HG03196 (cell line): Measurements from ENCODE around the gene MAT2B.
A peak's percentile ranks its signal among the peaks of the same experiment; 100 is the strongest.
"Not testable (repeated sequence)": the region's sequence is repeated elsewhere in the genome, so short reads cannot be mapped to it uniquely, and the experiment has no call there.

Experiments
- ATAC-seq: cut with Tn5 transposase; IDR thresholded peaks from one replicate; pipeline ENCODE4 v1.9.1; 2021; ENCODE audit not compliant: unreplicated experiment

MAT2B gene

DNA sequence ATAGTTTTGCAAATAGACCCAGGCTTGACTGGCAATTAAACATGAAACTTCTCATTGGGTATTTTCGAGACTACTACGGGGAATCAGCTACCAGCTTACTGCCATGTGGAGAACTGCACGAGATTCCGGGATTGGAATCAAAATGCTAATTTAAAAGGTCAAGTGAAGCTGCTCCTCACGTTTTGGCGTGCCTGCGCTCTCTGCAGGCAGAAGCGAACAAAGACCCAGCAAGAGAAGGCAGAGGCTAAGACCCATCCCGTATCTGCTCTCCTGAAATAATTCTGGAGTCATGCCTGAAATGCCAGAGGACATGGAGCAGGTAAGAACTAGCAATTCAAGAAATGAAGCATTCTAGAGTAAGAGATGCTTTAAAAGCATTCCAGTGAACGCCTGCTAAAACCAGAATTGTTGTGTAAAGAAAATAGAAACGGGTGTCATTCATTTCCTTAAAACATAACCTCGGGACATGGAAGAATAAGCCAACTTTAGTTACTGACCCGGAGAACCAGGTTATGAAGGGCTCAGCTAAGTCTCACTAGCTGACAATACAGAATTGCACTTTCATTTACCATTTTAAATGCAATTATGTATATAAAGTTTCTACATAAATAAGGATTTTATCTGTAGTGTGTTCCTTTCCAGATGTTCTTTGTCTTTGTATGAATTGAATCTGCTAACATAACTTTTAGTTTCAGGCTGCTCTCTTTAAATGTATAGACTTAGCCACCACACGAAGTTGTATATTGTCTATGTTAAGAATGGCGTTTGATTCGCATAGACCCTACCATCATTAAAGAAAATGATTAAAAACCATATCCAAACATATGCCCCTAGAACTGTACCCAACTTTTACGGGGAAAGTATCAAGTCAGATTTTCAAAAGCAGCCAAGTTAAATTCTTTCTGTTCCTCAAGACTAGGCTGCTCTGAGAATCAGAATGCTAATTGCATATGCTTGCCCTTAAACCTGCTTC lies 2.0 kb upstream of the MAT2B start:
- peak; percentile 13 for ATAC-seq

DNA sequence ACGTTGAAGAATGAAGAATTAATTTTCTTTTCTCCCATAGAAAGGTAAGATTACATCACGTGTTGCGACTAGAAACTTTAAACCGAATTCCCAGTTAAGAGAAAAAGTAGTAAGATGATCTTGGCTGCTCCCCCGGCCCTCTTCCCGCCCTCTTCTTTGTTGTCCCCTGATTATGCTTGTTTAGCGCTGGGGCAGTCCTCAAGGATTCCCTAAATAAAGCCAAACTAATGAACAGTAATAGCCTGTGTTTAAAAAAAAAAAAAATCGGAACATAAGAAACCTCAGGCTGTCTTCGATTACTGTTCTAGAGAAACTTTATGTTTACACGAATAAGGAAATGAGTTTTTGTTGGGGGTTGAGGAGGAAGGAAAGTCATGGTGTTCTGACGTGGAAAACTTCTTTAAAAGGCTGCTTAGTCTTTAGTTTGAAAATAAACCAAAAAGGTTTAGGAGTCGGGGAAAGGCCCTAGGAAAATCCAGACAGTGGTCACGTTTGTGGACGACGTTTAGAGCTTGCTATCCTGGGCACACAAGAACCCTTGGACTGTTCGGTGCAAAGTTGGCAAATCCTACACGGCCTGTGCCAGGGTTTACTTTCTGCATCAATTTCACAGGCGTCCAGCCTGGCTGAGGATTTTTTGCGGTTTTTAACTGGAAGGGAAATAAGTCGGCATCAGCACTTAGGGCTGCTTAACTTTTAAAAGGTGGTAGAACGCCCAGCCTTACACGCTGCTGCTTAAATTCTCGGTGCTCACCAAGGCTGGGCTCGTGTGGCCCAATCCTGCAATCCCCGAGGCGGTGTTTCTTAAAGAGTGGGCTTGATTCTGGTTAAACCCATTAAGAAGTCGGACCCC lies 1.1 kb upstream of the MAT2B start:
- ATAC-seq = no peak

DNA sequence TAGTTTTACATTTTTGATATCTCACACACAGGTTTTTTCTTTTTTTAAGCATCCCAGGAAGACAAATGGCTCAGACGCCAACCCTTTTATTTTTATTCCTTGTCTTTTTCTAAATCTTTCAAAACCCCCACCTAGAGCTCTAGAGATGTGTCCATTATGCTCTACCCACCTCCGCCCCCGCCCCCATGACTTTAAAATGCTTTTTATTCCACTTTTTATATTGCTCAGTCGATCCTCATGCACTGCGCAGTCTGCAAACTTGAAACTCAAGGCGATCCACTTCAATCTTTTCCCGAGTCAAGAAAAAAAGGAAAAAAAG lies 411 bp upstream of the MAT2B start:
- ATAC-seq = peak; percentile 3

DNA sequence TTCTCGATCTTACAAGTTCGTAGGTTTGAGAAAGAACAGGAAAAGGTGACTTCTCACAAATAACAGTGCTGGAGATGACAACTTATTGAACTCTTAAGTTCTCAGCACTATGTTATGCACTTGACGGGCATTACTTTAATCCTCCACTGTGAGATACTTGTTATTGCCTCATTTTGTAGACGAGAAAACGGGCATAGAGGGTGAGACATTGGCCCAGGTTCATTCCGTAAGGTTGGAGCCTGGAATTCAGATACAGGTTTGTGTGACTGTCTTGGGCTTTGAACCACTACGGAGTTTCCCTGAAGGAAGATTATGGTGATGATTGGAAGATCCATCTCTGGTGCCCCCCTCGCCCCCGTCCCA lies 657 bp downstream of the MAT2B start:
- ATAC-seq = peak; percentile 4

DNA sequence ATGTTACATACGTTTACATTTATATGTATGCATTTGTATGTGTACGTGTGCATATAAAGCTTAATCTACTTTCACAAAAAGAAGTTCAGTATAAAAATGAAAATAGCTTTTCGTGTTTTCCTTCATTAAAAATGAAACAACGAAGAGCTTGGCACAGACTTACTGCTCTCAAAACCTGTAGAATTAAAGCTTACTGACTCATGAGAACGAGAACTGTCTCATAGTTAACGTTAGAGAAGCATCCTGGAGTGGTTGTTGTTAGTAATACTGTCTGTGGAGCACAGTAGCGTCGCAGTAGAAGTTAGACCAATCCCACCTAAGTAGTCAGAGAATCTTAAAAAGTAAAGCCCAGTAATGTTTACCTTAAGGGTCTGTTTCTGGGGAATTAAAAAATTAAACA lies 1.3 kb downstream of the MAT2B start:
- no peak for ATAC-seq

DNA sequence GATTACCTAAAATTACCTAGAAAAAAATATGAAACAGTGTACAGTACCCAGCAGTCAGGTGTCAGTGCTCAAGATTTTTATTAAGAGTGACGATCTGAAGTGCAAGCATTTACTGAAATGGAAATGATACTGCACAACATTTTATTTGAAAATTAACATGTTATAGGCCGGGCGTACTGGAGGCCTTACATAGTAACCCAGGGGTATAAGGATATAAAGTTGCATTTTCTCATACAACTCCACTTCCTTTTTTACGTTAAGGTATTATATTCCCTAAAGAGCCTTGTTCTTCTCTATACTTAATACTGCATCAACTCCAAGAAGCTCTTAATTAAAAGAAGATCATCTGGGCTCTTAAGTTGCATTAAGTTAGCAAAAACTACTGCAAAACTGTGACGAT lies 3.3 kb downstream of the MAT2B start:
- no peak for ATAC-seq

DNA sequence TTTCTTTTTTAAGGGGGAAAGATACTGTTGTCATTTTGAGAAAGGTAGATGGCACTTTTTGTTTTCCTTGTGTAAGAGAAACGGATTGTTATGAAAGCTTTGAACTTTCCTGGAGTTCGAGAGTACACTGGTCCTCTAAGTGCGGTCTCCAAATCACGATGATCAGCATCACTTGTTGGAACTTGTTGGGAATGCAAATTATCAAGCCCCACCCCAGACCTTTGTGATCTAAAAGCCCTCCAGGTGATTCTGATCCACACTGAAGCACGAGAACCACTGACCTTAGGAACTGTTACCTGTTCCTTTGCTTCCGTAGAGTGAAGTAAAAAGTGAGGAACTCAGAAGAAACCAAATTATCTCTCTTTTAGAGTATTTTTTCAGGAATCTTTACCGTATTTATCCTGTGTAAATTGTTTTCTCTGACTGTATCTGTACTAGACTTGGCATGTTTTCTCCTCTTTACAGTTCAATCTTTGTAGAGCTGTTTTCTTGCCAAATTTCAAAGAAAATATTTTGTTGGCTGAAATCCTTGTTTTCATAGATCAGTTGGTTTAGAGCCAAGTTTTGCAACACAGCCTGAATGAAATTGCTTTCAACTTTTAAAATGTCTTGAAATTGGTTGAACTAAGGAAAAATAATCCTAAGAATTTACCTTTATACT lies 4.0 kb downstream of the MAT2B start:
- no peak for ATAC-seq

DNA sequence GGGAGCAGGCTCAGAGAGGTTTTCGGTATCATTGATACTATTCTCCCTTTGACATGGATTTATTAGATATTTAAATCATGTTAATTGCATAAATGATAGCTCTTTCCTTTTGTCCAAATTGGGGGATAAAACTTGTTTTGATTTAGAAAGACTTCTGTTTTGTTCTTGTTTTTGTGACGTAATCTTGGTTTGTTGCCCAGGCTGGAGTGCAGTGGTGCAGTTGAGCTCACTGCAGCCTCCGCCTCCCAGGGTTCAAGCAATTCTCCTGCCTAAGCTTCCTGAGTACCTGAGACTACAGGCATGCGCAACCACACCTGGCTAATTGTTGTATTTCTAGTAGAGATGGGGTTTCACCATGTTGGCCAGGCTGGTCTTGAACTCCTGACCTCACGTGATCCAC lies 7.1 kb downstream of the MAT2B start:
- no peak for ATAC-seq

DNA sequence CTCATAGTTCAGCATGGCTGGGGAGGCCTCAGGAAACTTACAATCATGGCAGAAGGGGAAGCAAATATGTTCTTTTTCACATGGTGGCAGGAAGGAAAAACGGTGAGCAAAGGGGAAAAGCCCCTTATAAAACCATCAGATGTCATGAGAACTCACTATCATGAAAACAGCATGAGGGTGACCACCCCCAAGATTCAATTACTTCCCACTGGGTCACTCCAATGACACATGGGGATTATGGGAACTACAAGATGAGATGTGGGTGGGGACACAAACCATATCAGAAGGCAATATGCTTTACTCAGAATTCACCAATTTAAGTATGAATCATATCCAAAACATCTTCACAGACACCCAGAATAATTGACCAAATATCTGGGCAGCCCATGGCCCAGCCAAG lies 19.7 kb downstream of the MAT2B start:
- no peak for ATAC-seq

DNA sequence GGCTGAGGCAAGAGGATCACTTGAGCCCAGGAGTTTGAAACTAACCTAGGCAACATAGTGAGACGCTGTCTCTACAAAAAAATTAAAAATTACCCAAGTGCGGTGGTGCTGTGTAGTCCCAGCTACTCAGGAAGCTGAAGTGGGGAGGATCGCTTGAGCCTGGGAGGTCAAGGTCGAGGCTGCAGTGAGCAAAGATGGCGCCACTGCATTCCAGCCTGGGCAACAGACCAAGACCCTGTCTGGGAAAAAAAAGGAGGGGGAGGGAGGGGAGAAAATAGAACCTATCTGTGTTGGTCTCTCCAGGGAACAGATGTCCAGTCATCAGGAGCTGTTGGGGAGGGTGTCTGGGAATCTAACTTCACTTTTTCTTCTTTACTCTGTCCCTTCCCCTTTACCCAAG lies 24.3 kb downstream of the MAT2B start:
- no peak for ATAC-seq

DNA sequence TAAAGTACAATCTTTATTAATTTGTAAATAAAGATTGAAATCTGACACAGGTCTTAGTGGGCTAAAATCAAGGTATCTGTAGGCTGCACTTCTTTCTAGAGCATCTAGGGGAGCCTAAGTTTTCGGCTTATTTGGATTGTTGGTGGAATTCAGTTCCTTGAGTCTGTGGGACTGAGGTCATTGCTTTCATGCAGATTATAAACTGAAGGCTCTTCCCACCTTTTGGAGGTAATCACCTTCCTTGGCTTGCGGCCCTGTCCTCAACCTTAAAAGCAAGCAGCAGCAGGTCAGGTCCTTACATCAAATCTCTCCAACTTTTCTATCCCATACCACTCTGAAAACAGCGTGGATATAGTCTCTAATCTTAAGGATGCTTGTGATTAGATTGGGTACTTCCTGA lies 25.9 kb downstream of the MAT2B start:
- no peak for ATAC-seq

DNA sequence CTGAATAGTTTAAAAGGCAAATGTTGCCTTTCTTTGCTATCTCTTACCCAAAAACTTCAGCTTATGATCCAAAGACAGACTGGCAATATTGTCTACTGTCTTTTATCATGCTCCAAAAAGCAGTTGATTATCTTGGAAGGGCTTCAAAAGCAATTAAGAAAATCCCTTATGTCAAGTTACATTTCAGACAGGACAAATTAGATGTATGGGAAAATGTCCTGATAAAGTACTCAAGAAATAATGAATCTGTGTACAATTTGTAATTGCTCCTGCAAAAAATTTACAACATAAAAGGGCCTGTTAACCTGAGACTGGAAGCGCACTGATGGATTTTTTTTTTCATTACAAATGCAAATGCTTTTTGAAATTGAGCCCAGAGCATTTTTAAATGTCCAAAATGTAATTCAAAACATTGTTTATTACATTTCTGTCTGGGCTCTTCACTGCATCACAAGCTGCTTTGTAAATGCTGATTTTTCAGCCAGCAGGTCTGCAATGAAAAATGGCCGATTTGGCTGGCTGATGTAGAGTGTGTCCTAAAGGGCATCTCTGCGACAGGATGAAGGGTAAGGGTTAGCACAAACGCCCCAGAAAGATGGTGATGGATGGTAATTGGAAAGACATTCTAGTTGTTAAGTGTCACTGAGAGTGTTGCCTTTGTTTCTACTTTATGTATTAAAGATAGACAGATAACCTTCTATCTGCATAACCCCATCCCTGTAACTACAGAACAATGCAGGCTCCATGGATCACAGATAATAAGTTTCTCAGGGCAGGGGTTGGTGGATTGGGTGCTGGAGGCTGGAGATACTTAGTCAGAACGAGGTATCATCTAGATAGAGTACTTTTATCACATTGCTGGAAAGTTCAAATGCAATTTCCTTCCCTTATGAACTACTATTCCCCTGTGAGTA lies 27.0 kb downstream of the MAT2B start:
- ATAC-seq = no peak

DNA sequence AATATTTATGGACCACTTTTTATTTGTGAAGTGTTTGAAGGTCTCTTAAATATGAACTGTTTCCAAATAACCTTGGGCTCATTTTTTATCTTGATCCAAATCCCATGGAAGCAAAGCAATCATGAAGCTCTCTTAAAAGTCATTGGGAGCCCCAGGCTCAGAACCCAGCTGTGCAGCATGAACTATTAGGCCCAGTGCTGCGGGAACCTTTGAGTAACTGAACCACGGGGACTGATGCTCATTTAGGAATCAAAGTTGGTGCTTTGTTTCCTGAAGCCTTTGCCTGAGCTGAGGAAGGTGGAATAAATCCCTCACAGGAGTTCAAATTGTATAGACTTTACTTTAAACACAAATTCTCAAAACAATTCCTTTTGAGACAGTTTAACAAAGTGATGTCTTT lies 27.8 kb downstream of the MAT2B start:
- no peak for ATAC-seq

DNA sequence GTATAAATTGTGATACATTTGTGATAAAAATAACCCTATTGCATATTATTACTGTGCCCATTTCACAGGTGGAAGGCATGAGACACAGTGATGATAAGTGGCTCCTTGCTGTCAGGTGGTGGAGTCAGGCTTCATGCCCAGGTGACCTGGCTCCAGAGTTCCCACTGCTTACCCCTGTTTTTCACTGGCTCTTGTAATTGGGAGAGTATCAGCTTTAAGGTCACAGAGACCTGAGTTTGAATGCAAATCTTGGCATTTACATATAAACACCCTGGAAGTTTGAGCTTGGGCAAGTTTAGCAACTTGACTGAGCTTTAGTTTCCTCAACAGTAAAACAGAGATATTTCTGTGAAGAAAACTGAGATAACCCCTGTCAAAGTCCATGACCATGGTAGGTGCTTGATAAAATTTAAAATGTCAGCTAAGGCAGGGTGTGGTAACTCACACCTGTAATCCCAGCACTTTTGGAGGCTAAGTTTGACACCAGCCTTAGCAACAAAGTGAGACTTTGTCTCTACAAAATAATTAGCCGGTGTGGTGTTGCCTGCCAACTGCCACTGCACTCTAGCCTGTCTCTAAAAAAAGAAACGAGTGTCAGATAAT lies 29.2 kb downstream of the MAT2B start:
- ATAC-seq = no peak

DNA sequence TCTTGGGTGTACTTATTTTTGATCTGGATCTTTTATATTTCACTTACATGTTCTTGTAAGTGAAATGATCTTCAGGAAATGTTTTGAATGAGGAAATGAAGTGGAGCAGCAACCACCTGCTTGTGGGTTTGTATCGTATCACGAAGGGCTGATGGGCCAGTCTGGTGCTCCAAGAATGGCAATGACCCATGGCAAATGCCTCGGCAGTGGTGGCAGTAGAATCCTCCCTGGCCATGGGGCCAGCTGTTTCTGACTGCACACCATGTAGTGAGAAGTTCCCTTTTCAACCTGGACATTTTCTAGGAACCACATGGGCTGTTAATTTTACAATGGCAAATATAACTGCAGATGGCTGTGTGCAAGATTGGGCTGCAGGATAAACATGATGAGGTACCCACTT lies 29.9 kb downstream of the MAT2B start:
- ATAC-seq = no peak

DNA sequence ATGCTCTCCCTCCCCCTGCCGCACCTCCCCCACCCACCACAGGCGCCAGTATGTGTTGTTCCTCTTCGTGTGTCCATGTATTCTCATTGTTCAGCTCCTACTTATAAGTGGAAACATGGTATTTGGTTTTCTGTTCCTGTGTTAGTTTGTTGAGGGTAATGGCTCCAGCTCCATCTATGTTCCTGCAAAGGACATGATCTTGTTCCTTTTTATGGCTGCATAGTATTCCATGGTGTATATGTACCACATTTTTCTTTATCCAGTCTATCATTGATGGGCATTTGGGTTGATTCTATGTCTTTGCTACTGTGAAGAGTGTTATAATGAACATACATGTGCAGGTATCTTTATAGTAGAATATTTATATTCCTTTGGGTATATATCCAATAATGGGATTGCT lies 31.0 kb downstream of the MAT2B start:
- ATAC-seq = not testable (repeated sequence)

DNA sequence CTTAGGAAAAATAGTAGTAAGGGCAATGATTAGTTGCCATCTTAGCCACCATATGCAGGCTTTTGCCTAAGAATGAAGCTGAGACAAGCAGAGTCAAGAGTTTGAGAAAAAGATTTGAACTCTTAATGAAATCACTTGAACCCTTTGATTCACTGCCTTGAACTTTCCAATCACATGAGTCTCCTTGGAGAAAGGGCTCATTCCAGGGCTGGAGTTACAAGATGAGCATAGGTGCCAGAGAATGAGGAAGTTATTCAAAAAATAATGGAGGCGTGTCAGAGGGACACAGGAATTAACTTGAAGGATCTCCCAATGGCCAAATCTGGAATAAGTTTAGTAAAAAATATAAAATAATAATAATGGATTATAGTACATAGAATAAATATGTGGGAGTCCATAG lies 35.3 kb downstream of the MAT2B start:
- no peak for ATAC-seq

DNA sequence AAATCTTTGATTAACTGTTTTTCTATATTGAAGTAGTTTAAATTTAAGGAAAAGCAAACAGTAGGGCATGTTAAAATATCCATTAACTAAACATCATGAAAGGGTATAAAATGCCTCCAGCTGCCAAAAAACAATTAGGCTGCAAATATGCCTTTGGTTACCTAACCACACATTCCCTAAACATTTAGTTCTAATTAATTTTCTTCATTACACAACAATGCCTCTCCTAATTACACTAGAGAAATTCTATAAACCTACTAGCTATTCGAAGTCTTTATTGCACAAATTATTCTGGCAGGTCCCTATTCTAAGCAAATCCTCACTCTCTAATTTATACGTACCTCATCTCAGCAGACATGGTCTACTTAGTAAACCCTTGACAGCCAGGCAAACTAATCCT lies 37.4 kb downstream of the MAT2B start:
- no peak for ATAC-seq

DNA sequence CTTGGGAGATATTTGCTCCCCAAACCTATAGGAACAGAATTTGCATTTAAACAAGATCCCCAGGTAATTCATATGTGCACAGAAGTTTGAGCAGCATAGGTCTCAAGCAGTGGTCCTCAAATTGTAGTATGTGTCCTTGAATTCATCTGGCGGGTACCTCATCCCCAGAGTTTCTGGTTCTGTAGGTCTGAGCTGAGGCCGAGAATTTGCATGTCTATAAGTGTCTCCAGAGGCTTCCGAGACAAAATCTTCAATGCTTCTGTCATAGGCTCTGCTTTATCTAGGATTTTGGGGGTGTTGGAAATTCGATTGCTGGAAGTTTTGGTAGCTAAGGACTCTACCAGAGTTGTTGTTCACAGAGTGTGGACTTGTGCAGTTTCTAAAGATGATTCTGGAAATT lies 38.6 kb downstream of the MAT2B start:
- ATAC-seq = no peak

DNA sequence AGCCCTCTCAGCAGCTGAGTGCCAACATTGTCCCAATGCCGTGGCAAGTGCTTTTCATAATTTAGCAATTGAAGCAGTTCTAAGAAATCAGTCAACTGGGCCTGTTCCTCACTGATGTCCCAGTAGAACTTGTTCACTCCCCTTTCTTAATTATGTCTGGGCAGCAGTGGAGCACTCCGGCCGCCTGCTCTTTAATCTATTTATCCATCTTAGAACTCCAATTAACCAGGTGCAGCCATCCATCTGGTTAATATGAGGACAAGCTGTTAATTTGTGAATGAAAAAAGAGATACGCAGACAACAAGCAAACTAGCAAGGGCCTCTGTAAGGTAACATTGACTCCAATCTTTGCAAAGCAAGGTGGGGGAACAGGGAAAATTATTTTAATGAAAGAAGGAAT lies 39.4 kb downstream of the MAT2B start:
- ATAC-seq = no peak
